ENCODE measurements around the gene CCDC136.

CCDC136 gene

GRCh38 chr7:128844777-128845311 is 53.1 kb downstream of the CCDC136 start:
- DNase-seq (ENCODE audit: low spot score) = no peak

DNA sequence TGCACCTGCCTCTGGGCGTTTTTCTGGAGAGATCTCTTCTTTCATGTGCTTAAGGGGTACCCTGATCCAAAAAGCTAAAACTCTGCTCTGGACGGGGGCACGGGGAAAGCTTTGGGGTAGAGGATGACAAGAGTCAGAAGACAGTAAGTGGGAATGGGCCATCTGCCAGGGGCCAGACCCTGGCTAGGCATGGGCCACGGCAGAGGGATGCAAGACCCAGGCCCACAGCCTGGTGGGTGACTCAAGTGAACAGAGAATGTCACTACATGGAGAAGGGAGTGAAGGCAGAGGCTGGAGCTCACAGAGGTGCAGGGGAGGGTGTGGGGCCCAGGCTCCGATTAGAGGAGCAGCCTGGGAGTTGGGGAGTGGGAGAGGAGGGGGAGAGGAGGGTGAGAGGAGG is 53.7 kb downstream of the CCDC136 start:
- no peak for DNase-seq (ENCODE audit: low spot score)

GRCh38 chr7:128845987-128846386 is 54.2 kb downstream of the CCDC136 start:
- no peak for DNase-seq (ENCODE audit: low spot score)

GRCh38 chr7:128846781-128847444 is 55.1 kb downstream of the CCDC136 start:
- no peak for DNase-seq (ENCODE audit: low spot score)

DNA sequence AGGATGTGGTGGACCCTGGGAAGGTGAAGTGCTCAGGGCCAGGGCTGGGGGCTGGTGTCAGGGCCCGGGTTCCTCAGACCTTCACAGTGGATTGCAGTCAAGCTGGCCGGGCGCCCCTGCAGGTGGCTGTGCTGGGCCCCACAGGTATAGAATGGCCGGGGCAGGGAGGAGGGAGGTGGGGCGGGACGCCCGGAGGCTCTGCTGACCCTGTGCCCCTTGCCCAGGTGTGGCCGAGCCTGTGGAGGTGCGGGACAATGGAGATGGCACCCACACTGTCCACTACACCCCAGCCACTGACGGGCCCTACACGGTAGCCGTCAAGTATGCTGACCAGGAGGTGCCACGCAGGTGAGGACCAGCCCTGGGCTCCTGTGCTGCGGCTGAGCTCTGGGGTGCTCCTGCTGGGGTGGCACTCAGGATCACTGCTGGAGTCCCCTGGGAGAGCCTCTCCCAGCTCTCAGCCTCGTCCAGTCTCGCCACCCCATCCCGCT is 56.0 kb downstream of the CCDC136 start:
- DNase-seq (ENCODE audit: low spot score) = no peak

- no peak for DNase-seq (ENCODE audit: low spot score)
Measured at GRCh38 chr7:128848289-128849155, 56.8 kb downstream of the CCDC136 start.

DNA sequence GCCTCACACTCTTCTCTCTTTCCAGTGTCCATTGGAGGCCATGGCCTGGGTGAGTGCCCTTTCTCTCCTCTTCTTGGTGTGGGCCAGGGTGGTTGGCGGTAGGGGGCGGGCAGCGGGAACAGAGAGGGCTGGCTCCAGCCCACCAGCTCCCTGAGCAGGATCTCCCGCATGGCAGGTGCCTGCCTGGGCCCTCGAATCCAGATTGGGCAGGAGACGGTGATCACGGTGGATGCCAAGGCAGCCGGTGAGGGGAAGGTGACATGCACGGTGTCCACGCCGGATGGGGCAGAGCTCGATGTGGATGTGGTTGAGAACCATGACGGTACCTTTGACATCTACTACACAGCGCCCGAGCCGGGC is 57.4 kb downstream of the CCDC136 start:
- DNase-seq (ENCODE audit: low spot score) = no peak

GRCh38 chr7:128849804-128850490 is 58.2 kb downstream of the CCDC136 start:
- DNase-seq (ENCODE audit: low spot score) = no peak

DNA sequence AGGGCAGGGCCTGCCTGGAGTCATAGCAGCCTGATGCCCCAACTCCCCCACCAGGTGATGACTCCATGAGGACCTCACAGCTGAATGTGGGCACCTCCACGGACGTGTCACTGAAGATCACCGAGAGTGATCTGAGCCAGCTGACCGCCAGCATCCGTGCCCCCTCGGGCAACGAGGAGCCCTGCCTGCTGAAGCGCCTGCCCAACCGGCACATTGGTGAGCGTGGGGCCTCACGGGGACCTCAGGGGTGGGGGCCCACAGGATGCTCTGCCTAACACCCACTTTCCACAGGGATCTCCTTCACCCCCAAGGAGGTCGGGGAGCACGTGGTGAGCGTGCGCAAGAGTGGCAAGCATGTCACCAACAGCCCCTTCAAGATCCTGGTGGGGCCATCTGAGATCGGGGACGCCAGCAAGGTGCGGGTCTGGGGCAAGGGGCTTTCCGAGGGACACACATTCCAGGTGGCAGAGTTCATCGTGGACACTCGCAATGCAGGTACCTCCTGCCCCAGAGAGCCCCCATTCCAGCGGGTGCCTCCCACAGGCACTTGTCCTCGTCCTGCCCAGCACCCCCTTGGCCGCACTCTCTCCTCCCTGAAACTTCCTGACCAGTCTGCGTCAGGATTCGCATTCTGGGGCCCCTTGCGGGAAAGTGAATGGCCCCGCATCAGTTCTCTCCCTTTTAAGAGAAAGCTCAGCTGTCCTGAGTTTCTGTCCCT is 60.9 kb downstream of the CCDC136 start:
- DNase-seq (ENCODE audit: low spot score) = no peak

DNA sequence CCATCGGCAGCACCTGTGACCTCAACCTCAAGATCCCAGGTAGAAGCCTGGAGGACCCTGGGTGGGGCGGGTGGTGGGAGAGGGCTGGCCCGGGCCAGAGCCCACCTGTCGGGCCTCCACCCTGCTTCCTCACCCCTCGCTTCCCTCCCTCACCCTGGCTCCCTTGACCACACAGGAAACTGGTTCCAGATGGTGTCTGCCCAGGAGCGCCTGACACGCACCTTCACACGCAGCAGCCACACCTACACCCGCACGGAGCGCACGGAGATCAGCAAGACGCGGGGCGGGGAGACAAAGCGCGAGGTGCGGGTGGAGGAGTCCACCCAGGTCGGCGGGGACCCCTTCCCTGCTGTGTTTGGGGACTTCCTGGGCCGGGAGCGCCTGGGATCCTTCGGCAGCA is 62.0 kb downstream of the CCDC136 start:
- DNase-seq (ENCODE audit: low spot score) = no peak

GRCh38 chr7:128854396-128854795 is 62.6 kb downstream of the CCDC136 start:
- no peak for DNase-seq (ENCODE audit: low spot score)

GRCh38 chr7:128855559-128855958 is 63.8 kb downstream of the CCDC136 start:
- no peak for DNase-seq (ENCODE audit: low spot score)

DNA sequence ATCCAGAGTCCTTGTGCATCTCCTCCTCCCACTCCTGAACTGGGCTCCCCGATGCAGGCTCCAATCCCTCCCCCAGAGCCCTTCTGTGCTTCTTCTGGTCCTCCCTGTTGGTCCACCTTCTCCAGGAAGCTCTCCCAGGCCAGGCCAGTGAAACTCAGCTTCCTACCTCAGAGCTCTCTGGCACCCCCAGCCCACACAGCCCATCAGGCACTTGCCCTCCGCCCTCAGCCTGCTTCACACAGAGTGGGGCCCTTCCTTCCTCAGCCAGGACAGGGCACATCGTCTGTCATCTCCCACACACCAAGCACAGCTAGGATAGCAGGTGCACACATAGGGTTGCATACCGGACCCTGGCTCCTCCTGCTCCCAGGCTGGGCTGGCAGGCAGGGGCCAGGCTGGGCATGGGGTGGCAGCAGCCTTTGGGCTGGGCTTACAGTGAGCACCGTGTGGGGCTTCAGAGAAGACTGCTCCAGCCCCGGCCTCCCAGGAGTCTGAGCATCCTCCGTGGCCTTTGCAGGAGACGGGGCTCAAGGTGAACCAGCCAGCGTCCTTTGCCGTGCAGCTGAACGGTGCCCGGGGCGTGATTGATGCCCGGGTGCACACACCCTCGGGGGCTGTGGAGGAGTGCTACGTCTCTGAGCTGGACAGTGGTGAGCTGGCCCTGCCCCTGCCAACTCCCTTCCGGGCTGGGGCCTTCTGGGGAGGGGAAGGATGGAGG is 64.4 kb downstream of the CCDC136 start:
- DNase-seq (ENCODE audit: low spot score) = no peak

- DNase-seq (ENCODE audit: low spot score) = no peak
Measured at GRCh38 chr7:128858380-128859231, 66.8 kb downstream of the CCDC136 start.

GRCh38 chr7:128859232-128860157 is 67.7 kb downstream of the CCDC136 start:
- DNase-seq (ENCODE audit: low spot score) = no peak

DNA sequence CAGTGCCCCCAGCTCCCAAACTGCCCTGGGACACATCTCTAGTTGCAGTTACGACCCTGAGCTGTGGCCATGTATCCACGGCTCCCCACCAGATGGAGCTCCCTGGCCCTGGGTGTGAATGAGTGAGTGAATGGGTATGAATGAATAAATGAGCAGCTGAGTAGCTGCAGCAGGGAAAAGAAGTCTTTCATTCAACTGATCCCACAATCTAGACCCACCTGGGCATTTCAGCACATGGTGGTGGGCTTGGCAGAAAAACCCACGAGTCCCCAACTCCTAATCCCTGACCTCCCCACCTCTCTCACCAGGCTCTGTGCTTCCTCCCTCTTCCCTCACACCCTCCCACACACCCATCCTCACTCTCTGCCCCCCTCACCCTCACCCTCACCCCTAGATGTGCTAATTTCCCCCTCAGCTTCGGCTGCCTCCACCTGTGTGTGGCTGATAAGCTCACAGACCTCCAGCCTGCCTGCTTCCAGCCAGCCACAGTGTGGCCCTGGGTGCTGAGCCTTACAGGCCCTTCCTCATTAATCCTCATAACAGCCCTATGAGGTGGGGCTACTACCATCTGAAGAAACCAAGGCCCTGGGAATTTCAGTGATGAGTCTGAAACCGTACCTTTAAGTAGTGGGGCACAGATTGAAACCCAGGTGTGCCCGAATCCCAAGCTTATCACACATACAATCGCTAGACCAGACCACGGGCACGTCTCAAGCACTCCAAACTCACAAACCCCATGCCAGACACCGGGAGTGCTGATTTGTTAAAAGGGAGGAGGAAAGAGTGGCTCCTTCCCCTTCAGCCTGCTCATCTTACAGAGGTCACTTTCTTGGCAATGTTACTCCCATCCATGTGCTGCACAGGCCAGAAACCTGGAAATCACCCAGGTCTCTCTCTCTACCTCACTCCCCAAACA is 68.6 kb downstream of the CCDC136 start:
- no peak for DNase-seq (ENCODE audit: low spot score)

DNA sequence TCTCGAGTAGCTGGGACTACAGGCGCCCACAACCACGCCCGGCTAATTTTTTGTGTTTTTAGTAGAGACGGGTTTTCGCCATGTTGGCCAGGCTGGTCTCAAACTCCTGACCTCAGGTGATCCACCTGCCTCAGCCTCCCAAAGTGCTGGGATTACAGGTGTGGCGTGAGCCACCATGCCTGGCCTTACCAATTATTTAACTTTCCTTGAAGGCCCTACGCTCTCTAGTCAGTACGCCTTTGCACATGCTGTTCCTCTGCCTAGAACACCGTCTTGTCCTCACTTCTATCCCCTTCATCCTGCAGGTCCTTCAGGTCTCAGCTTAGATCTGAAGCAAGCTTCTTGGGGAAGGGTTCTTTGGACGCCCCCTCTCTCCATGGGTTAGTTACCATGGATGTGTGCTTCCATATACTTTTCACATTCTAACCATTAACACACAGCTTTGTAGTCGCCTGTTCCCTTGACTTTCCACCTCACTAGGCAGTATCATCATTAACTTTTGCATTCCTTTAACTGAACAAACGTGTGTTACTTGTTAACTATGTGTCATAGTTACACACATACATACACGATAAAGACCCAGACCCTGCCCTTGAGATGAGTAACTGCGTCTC is 70.3 kb downstream of the CCDC136 start:
- DNase-seq (ENCODE audit: low spot score) = no peak

Data from SK-N-DZ (cell line).